Ovary (tissue), 3 donors: Measurements from ENCODE around the gene CCDC78.

Source experiments
- POLR2A ChIP-seq: fragments of 450-650 bp; IDR thresholded peaks from one replicate; pipeline ENCODE4 v1.6.1; 2017; ENCODE audit warnings: antibody characterized with exemption, mild to moderate bottlenecking, moderate library complexity
- TF ChIP-seq, protein P1 (sequence below), 3 donors: fragments of 450-650 bp in 2 of 3; fragments of 200-600 bp in 1 of 3; IDR thresholded peaks; one replicate each; pipeline versions ENCODE4 v1.5.1 to v1.8.0; 2016 to 2022; ENCODE audit warnings: antibody characterized with exemption in 3 of 3, mild to moderate bottlenecking in 1 of 3
- donor health status: DM: no; HTN: no; CAD: no.

DNA sequence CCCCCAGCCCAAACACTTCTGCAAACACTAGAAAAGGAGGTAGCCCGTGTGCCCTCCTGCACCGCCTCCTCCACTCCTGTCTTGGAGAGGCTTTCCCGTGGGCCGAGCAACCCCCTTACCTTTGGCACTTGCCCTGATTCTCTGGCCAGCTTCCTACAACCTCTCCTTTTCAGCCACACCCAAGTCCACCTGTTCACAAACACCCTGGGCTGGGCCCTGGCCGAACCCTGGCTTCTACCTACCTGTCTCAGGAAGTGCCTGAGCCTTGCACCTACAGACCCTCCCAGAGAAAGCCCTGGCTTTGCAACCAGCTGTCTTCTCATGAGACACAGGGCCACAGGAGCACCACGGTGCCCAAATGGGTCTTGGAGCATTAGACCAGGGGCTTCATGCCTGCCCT is 7.3 kb downstream of the CCDC78 start:
- TF ChIP-seq, protein P1, sequence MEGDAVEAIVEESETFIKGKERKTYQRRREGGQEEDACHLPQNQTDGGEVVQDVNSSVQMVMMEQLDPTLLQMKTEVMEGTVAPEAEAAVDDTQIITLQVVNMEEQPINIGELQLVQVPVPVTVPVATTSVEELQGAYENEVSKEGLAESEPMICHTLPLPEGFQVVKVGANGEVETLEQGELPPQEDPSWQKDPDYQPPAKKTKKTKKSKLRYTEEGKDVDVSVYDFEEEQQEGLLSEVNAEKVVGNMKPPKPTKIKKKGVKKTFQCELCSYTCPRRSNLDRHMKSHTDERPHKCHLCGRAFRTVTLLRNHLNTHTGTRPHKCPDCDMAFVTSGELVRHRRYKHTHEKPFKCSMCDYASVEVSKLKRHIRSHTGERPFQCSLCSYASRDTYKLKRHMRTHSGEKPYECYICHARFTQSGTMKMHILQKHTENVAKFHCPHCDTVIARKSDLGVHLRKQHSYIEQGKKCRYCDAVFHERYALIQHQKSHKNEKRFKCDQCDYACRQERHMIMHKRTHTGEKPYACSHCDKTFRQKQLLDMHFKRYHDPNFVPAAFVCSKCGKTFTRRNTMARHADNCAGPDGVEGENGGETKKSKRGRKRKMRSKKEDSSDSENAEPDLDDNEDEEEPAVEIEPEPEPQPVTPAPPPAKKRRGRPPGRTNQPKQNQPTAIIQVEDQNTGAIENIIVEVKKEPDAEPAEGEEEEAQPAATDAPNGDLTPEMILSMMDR (IDR thresholded peaks at IDR 0.05), result no peak
- no peak for TF ChIP-seq POLR2A
